ENCODE measurements around the gene IDNK.

IDNK gene

GRCh38 chr9:83688921-83689320, 66.0 kb downstream of the IDNK start:
- TF ChIP-seq CTCF (conservative IDR thresholded peaks at IDR 0.05) = no peak
- no peak for TF ChIP-seq ZFX (IDR thresholded peaks at IDR 0.05)
- no peak overlapping the region for H3K27ac ChIP-seq

GRCh38 chr9:83691492-83691891, 68.5 kb downstream of the IDNK start:
- no peak overlapping the region for H3K27ac ChIP-seq
- TF ChIP-seq CTCF (conservative IDR thresholded peaks at IDR 0.05) = no peak
- no peak for TF ChIP-seq ZFX (IDR thresholded peaks at IDR 0.05)
